ENCODE results near the gene PPP1R37.

DNA sequence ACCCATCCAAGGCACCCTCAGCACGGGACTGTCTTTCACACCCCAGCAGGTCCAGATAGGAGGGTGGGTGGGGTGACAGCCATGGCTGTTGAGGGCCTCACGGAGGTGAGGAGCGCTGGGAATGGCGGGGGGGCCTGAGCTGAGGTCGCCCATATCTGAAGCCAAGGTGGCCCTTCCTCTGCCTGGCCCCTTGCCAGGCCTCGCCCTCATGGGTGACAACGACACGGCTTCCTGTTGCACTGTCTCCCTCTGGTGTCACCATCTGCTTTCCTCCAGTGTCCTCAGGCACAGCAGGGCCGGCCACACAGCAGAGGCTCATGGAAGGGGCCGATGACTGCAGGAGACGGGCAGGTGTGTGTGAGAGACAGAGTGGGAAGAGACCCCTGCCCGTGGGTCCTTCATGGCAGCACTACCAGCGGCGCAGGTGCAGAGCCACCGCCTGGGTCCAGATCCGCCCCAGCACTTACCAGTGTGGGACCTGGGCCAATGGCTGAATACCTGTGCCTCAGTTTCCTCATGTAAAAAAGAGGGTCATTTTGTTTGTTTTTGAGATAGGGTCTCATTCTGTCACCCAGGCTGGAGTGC, 75.9 kb downstream of the PPP1R37 start:
- TF ChIP-seq, protein P1, sequence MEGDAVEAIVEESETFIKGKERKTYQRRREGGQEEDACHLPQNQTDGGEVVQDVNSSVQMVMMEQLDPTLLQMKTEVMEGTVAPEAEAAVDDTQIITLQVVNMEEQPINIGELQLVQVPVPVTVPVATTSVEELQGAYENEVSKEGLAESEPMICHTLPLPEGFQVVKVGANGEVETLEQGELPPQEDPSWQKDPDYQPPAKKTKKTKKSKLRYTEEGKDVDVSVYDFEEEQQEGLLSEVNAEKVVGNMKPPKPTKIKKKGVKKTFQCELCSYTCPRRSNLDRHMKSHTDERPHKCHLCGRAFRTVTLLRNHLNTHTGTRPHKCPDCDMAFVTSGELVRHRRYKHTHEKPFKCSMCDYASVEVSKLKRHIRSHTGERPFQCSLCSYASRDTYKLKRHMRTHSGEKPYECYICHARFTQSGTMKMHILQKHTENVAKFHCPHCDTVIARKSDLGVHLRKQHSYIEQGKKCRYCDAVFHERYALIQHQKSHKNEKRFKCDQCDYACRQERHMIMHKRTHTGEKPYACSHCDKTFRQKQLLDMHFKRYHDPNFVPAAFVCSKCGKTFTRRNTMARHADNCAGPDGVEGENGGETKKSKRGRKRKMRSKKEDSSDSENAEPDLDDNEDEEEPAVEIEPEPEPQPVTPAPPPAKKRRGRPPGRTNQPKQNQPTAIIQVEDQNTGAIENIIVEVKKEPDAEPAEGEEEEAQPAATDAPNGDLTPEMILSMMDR (conservative IDR thresholded peaks at IDR 0.05; ENCODE audit: low read depth, low read length): no peak
- TF ChIP-seq EZH2 (IDR thresholded peaks at IDR 0.05; ENCODE audit: low read length, unreplicated experiment): no peak

Data from PC-3 (cell line).